SK-N-SH (cell line): ENCODE measurements around the gene SHISA2. TPM values are rescaled to one million over a fixed set of nuclear protein-coding genes. Genes with fewer than 3 reads are reported as not detected.

Source experiments
- CTCF ChIA-PET: fragments of 300-600, 350-600 bp; formaldehyde crosslinking; extraction: SDS; loops from one replicate; lab custom pipeline; 2021; lab: Yijun Ruan, JAX
- POLR2A ChIA-PET: fragments of 350-600 bp; sonication (Branson Sonifier 250); formaldehyde crosslinking; extraction: SDS; loops from one replicate; lab custom pipeline; 2020; ENCODE audit warnings: antibody characterized with exemption, inconsistent platforms; lab: Yijun Ruan, JAX
- DNase-seq: peaks from one replicate; pipeline ENCODE4 v3.0.0; 2012
- H2AFZ ChIP-seq: fragments of 200-600 bp; sonication (generic); 2 replicates; pipeline ENCODE4 v1.8.1; 2016; ENCODE audit warnings: antibody characterized with exemption, mild to moderate bottlenecking, low read depth
- H3F3A ChIP-seq: fragments of 200-600 bp; sonication (generic); replicated peaks from 2 replicates; pipeline ENCODE3; 2016; ENCODE audit warnings: antibody characterized with exemption, mild to moderate bottlenecking; ENCODE audit not compliant: insufficient read depth
- H3K27ac ChIP-seq, 2 experiments: fragments of 200-500 bp in 1 of 2; fragments of 200-600 bp in 1 of 2; sonication (Bioruptor generic) in 1 of 2; sonication (generic), shearing (Covaris generic) in 1 of 2; 2 replicates each; pipeline versions ENCODE4 v1.5.1 to v1.6.1; 2014 to 2016; ENCODE audit warnings: low read depth in 2 of 2, inconsistent platforms in 1 of 2, low read length in 1 of 2, mild to moderate bottlenecking in 1 of 2, mixed read lengths in 1 of 2
- H3K27me3 ChIP-seq: fragments of 200-600 bp; sonication (generic), shearing (Covaris generic); 2 replicates; pipeline ENCODE4 v1.6.1; 2016; ENCODE audit warnings: mixed run types; ENCODE audit not compliant: insufficient read depth
- H3K36me3 ChIP-seq, 2 experiments: fragments of 200-500 bp in 1 of 2; fragments of 200-600 bp in 1 of 2; sonication (Bioruptor generic) in 1 of 2; sonication (generic) in 1 of 2; replicated peaks in 1 of 2; 2 replicates each; pipeline versions ENCODE3 to v1.5.1; 2014 to 2016; ENCODE audit warnings: low read length in 1 of 2, mild to moderate bottlenecking in 1 of 2; ENCODE audit not compliant: insufficient read depth in 2 of 2, control insufficient read depth in 1 of 2
- H3K4me1 ChIP-seq, 2 experiments: fragments of 200-500 bp in 1 of 2; fragments of 200-600 bp in 1 of 2; sonication (Bioruptor generic) in 1 of 2; sonication (generic), shearing (Covaris generic) in 1 of 2; 2 replicates each; pipeline versions ENCODE4 v1.5.1 to v1.6.1; 2014 to 2016; ENCODE audit warnings: low read depth in 1 of 2, low read length in 1 of 2, mixed run types in 1 of 2; ENCODE audit not compliant: insufficient read depth in 2 of 2, control insufficient read depth in 1 of 2
- H3K4me2 ChIP-seq: fragments of 200-600 bp; sonication (generic), shearing (Covaris generic); 2 replicates; pipeline ENCODE4 v1.6.1; 2017; ENCODE audit warnings: mixed run types
- H3K4me3 ChIP-seq, 2 experiments: fragments of 200-500 bp in 1 of 2; fragments of 200-600 bp in 1 of 2; sonication (Bioruptor generic) in 1 of 2; sonication (generic), shearing (Covaris generic) in 1 of 2; 2 replicates each; pipeline versions ENCODE4 v1.5.1 to v1.8.1; 2014 to 2016; ENCODE audit warnings: low read depth in 2 of 2, inconsistent platforms in 1 of 2, low read length in 1 of 2, mild to moderate bottlenecking in 1 of 2, mixed read lengths in 1 of 2, moderate library complexity in 1 of 2
- H3K79me2 ChIP-seq: fragments of 200-600 bp; sonication (generic); 2 replicates; pipeline ENCODE4 v1.8.1; 2017; ENCODE audit warnings: mild to moderate bottlenecking; ENCODE audit not compliant: insufficient read depth
- H3K9ac ChIP-seq: fragments of 200-600 bp; sonication (generic); 2 replicates; pipeline ENCODE4 v1.6.1; 2017; ENCODE audit warnings: mixed run types
- H3K9me2 ChIP-seq: fragments of 200-600 bp; sonication (generic); 2 replicates; pipeline ENCODE4 v1.6.1; 2017; ENCODE audit warnings: mixed run types
- H3K9me3 ChIP-seq: fragments of 200-600 bp; sonication (generic); 2 replicates; pipeline ENCODE4 v1.6.1; 2017; ENCODE audit warnings: mixed run types, mild to moderate bottlenecking, moderate library complexity
- H4K20me1 ChIP-seq: fragments of 200-600 bp; sonication (generic); 2 replicates; pipeline ENCODE4 v1.6.1; 2017; ENCODE audit warnings: mild to moderate bottlenecking, mixed run types; ENCODE audit not compliant: insufficient read depth
- EZH2phosphoT487 ChIP-seq: fragments of 200-600 bp; sonication (generic); IDR thresholded peaks from 2 replicates; pipeline ENCODE4 v1.6.1; 2017; ENCODE audit warnings: low read depth, mixed run types, mild to moderate bottlenecking, antibody characterized with exemption, moderate library complexity, borderline replicate concordance
- FOXJ3 ChIP-seq: sonication (generic); formaldehyde crosslinking; IDR thresholded peaks from 2 replicates; pipeline ENCODE4 v1.5.1; 2020; ENCODE audit warnings: mild to moderate bottlenecking, missing genetic modification reagents
- JUND ChIP-seq: IDR thresholded peaks from 2 replicates; pipeline ENCODE4 v1.4.0; 2012
- MEF2A ChIP-seq: IDR thresholded peaks from 2 replicates; pipeline ENCODE4 v1.4.0; 2012; ENCODE audit warnings: low read depth, borderline replicate concordance
- MXI1 ChIP-seq: IDR thresholded peaks from 2 replicates; pipeline ENCODE4 v1.6.1; 2012; ENCODE audit warnings: mild to moderate bottlenecking, low read depth, low read length, improper control_type of control experiment
- PBX3 ChIP-seq: IDR thresholded peaks from 2 replicates; pipeline ENCODE4; 2012
- RAD21 ChIP-seq: IDR thresholded peaks from 2 replicates; pipeline ENCODE4 v1.6.1; 2012; ENCODE audit warnings: mild to moderate bottlenecking, low read length
- RCOR1 ChIP-seq: fragments of 150-350 bp; IDR thresholded peaks from 2 replicates; pipeline ENCODE4 v1.6.1; 2017; ENCODE audit warnings: antibody characterized with exemption, low read length
- RFX5 ChIP-seq: IDR thresholded peaks from 2 replicates; pipeline ENCODE4 v1.6.1; 2012; ENCODE audit warnings: mild to moderate bottlenecking, improper control_type of control experiment, low read length
- RXRA ChIP-seq: IDR thresholded peaks from 2 replicates; pipeline ENCODE4 v1.4.0; 2012; ENCODE audit warnings: low read depth, mild to moderate bottlenecking, borderline replicate concordance
- SIN3A ChIP-seq: IDR thresholded peaks from 2 replicates; pipeline ENCODE4 v1.6.1; 2012; ENCODE audit warnings: low read depth, mild to moderate bottlenecking, low read length, moderate library complexity, borderline replicate concordance
- SMC3 ChIP-seq: IDR thresholded peaks from 2 replicates; pipeline ENCODE4 v1.6.1; 2012; ENCODE audit warnings: low read depth, low read length, improper control_type of control experiment
- TAF1 ChIP-seq: IDR thresholded peaks from 2 replicates; pipeline ENCODE4 v1.6.1; 2012; ENCODE audit warnings: low read depth, mild to moderate bottlenecking, low read length, moderate library complexity, borderline replicate concordance
- TCF12 ChIP-seq: IDR thresholded peaks from 2 replicates; pipeline ENCODE4 v1.4.0; 2012
- TEAD4 ChIP-seq: IDR thresholded peaks from 2 replicates; pipeline ENCODE4 v1.4.0; 2012; ENCODE audit warnings: mild to moderate bottlenecking, borderline replicate concordance; ENCODE audit not compliant: insufficient read depth
- USF1 ChIP-seq: IDR thresholded peaks from 2 replicates; pipeline ENCODE4 v1.4.0; 2012; ENCODE audit warnings: low read depth, borderline replicate concordance
- YY1 ChIP-seq: IDR thresholded peaks from 2 replicates; pipeline ENCODE4 v1.4.0; 2012; ENCODE audit warnings: low read depth, mild to moderate bottlenecking
- ZBTB33 ChIP-seq: IDR thresholded peaks from 2 replicates; pipeline ENCODE4 v1.4.0; 2012; ENCODE audit warnings: low read depth, borderline replicate concordance
- WGBS: methylation state at CpG from one replicate; pipeline ENCODE4 v1.1.6; 2017; ENCODE audit warnings: low lambda C conversion rate; 5-methylcytosine and 5-hydroxymethylcytosine counted together
- polyA plus RNA-seq, 3 experiments: library from polyadenylated mRNA; depleted of rRNA; stranded (reverse); fragments of >200 nt; gene quantifications; 2 replicates each; pipeline ENCODE4 v1.2.3, GENCODE V29; 2012

Gene SHISA2
- polyA plus RNA-seq, 1 of the 3 experiments (the other 2 are of a cell fraction): not detected

DNA sequence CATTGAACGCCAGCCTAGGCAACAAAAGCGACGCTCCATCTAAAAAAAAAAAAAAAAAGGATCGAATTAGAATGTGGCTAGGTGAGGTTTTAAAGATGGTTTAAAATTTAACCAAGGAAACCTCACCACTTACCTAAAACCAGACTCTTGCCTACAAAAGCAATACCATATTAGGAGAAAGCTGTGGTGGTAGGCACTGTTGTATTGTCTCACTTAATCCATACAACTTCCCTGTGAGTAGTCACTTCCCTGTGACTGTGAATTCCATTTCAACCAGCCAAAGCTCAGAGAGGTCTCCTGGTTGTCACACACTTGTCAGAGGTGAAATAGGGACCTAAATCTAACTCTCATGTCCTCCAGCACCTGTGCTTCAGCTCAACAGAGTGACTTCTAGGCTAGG lies 15.4 kb downstream of the SHISA2 start:
- no peak overlapping the region for H3K4me3 ChIP-seq
- no peak overlapping the region for H3K27ac ChIP-seq
- no peak overlapping the region for H3K4me2 ChIP-seq
- H2AFZ ChIP-seq: no peak overlapping the region
- TF ChIP-seq YY1: no peak
- TF ChIP-seq EZH2phosphoT487: no peak
- TF ChIP-seq TEAD4: no peak
- TF ChIP-seq SMC3: no peak
- no peak for TF ChIP-seq ZBTB33
- no peak for TF ChIP-seq TCF12
- TF ChIP-seq RFX5: no peak
- TF ChIP-seq RAD21: no peak
- no peak for TF ChIP-seq JUND
- no peak for TF ChIP-seq MEF2A
- TF ChIP-seq USF1: no peak
- no peak for TF ChIP-seq RCOR1
- TF ChIP-seq SIN3A: no peak
- TF ChIP-seq PBX3: no peak
- no peak for TF ChIP-seq FOXJ3 (CRISPR knock-in tag)
- no peak for TF ChIP-seq TAF1
- no peak for TF ChIP-seq MXI1
- no peak for TF ChIP-seq RXRA
- no peaks in the 10 kb centered on the region for H3K27me3 ChIP-seq
- ChIA-PET CTCF (interaction anchor here (0.6 to 1.2 kb wide), 3 partner anchors 10 to 30 kb away, joined by 3 read pairs; no protein-coding TSS in a partner anchor), POLR2A (no interaction called here)
- H3K36me3 ChIP-seq: no peaks in the 10 kb centered on the region
- no peaks in the 10 kb centered on the region for H3K4me1 ChIP-seq
- H3F3A ChIP-seq: no peaks in the 10 kb centered on the region
- H3K9me3 ChIP-seq: no peaks in the 10 kb centered on the region
- no peaks in the 10 kb centered on the region for H4K20me1 ChIP-seq
- no peaks in the 10 kb centered on the region for H3K79me2 ChIP-seq
- DNase-seq: no peak
- H3K9ac ChIP-seq: no peak overlapping the region
- H3K9me2 ChIP-seq: no peaks in the 10 kb centered on the region
- 47% methylated on average over 4 of the region's 4 CpGs for WGBS
